Fibroblast of villous mesenchyme (primary cell): ENCODE data around the gene MTHFS. TPM values are rescaled to one million over a fixed set of nuclear protein-coding genes. Genes with fewer than 3 reads are reported as not detected.
"Not testable (repeated sequence)": the region's sequence is repeated elsewhere in the genome, so short reads cannot be mapped to it uniquely, and the experiment has no call there.

ENCODE experiments used
- DNase-seq: peaks from one replicate; pipeline ENCODE4 v3.0.0-alpha.2; 2010; ENCODE audit warnings: low read depth
- H3K4me3 ChIP-seq: 2 replicates; pipeline ENCODE4 v1.5.1; 2011; ENCODE audit warnings: low read depth, mild to moderate bottlenecking, low read length
- CTCF ChIP-seq: IDR thresholded peaks from 2 replicates; pipeline ENCODE4 v1.5.1; 2012; ENCODE audit warnings: low read depth, mild to moderate bottlenecking, low read length; ENCODE audit not compliant: insufficient read depth
- total RNA-seq: library from RNA; depleted of rRNA; stranded (reverse); fragments of >200 nt; gene quantifications from 2 replicates; pipeline ENCODE4 v1.2.3, GENCODE V29; 2012

The MTHFS gene
- total RNA-seq, 1 donor, result 9.5 TPM

GRCh38 chr15:79923079-79923514 lies 26.3 kb upstream of the MTHFS start:
- TF ChIP-seq CTCF, result no peak
- peak overlapping the region; percentile 92 for H3K4me3 ChIP-seq
- peak; percentile 60 for DNase-seq

GRCh38 chr15:79922512-79923078 lies 25.8 kb upstream of the MTHFS start:
- DNase-seq, result no peak
- peak overlapping the region; percentile 92 for H3K4me3 ChIP-seq
- no peak for TF ChIP-seq CTCF

GRCh38 chr15:79919749-79920511 lies 23.1 kb upstream of the MTHFS start:
- no peak for DNase-seq
- no peak for TF ChIP-seq CTCF
- no peak overlapping the region for H3K4me3 ChIP-seq

- TF ChIP-seq CTCF, result no peak
- DNase-seq, result no peak
- H3K4me3 ChIP-seq, result no peak overlapping the region
These were observed 22.4 kb upstream of the MTHFS start for GRCh38 chr15:79919090-79919748.

- no peak overlapping the region for H3K4me3 ChIP-seq
- TF ChIP-seq CTCF, result no peak
These were observed 21.5 kb upstream of the MTHFS start for GRCh38 chr15:79918278-79918677.

GRCh38 chr15:79916502-79917132 lies 19.8 kb upstream of the MTHFS start:
- no peak overlapping the region for H3K4me3 ChIP-seq
- TF ChIP-seq CTCF, result no peak
- no peak for DNase-seq

More at GRCh38 chr15:79918278-79918677, 21.5 kb upstream of the MTHFS start:
- no peak for DNase-seq

- not testable (repeated sequence) for H3K4me3 ChIP-seq, DNase-seq
These were observed 19.1 kb upstream of the MTHFS start for GRCh38 chr15:79915776-79916501.
